T-helper 2 cell (primary cell): ENCODE measurements around the gene UGT2A2.

Experiments used
- DNase-seq, 5 experiments: peaks; one replicate each; pipeline versions ENCODE4 v3.0.0 to v3.0.0-alpha.2; 2012 to 2022

Gene UGT2A2

GRCh38 chr4:69568787-69569186 lies 70.7 kb downstream of the UGT2A2 start:
- DNase-seq = no peak

GRCh38 chr4:69563424-69563823 lies 76.0 kb downstream of the UGT2A2 start:
- no peak for DNase-seq

DNA sequence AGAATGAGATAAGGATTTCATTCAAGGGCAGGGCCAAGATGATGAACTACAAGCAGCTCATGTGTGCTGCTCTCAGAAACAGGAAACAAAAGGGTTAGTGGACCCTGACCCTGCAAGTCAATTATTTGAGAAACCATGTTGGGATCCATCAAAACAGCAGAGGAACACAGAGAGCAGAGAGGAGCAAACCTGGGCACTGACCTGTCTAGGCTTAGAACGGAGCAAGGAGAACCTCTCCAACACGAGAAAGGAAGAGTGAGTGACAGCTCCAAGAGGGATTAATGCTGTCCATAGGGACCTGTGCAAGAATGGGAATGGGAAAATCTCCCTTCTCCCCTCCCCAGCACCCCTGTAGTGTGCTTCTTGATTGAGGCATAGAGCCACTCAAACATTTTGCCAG lies 89.8 kb downstream of the UGT2A2 start:
- no peak for DNase-seq

- DNase-seq = no peak
Measured at GRCh38 chr4:69546134-69546765, 93.2 kb downstream of the UGT2A2 start.
